Diencephalon (tissue), 1 donor: ENCODE results near the gene RAD18. TPM values are rescaled to one million over a fixed set of nuclear protein-coding genes. Genes with fewer than 3 reads are reported as not detected.

Source experiments
- small RNA-seq: library from RNA; depleted of rRNA; stranded (forward); fragments of <200 nt; gene quantifications from one replicate; pipeline ENCODE3, GENCODE V24; 2014
- total RNA-seq: library from RNA; depleted of rRNA; stranded (reverse); fragments of >200 nt; gene quantifications from one replicate; pipeline ENCODE4 v1.2.3, GENCODE V29; 2014

The RAD18 gene
- total RNA-seq, result 11.8 TPM

GRCh38 chr3:8963137-8963853, at the start of gene RAD18:
RAD18 (minus strand) TSS chr3:8963472; CDS start chr3:8963385, 87 bp downstream.

Small RNAs within 50 kb of the gene (small RNA-seq; reads per million reads assigned to genes)
- not detected for gene RF00416

Other genes with a start within 250 kb of the RAD18 start
- not detected for gene CAV3, start 229.7 kb downstream of the RAD18 start, total RNA-seq
- gene OXTR, start 193.9 kb downstream of the RAD18 start, total RNA-seq, result 3.0 TPM